HepG2 (cell line): ENCODE measurements around the gene SIAH2. TPM values are rescaled to one million over a fixed set of nuclear protein-coding genes. Genes with fewer than 3 reads are reported as not detected.

ENCODE experiments used
- ATF1 ChIP-seq: IDR thresholded peaks from 2 replicates; pipeline ENCODE4 v1.6.1; 2016; ENCODE audit warnings: mild to moderate bottlenecking, control low read depth
- ATF7-NPFF ChIP-seq: sonication (generic); formaldehyde crosslinking; IDR thresholded peaks from 2 replicates; pipeline ENCODE4 v1.8.1; 2023; ENCODE audit warnings: mild to moderate bottlenecking, low read depth, missing genetic modification reagents, moderate library complexity
- JUNB ChIP-seq: sonication (generic); formaldehyde crosslinking; IDR thresholded peaks from 2 replicates; pipeline ENCODE4 v1.8.0; 2022; ENCODE audit warnings: missing genetic modification reagents, mild to moderate bottlenecking, borderline replicate concordance
- MIXL1 ChIP-seq: IDR thresholded peaks from 2 replicates; pipeline ENCODE4 v1.6.1; 2016
- NFRKB ChIP-seq: fragments of 450-650 bp; IDR thresholded peaks from 2 replicates; pipeline ENCODE4 v1.6.1; 2017
- PHF5A ChIP-seq: IDR thresholded peaks from one replicate; pipeline ENCODE4 v1.6.1; 2018; ENCODE audit warnings: low read depth, missing genetic modification reagents; ENCODE audit not compliant: unreplicated experiment
- POLR2AphosphoS5 ChIP-seq: IDR thresholded peaks from 2 replicates; pipeline ENCODE4 v1.6.1; 2012; ENCODE audit warnings: low read depth, low read length
- PRDM15 ChIP-seq: sonication (generic); formaldehyde crosslinking; IDR thresholded peaks from 2 replicates; pipeline ENCODE4 v1.4.0; 2020; ENCODE audit warnings: missing genetic modification reagents
- RBAK ChIP-seq: sonication (generic); formaldehyde crosslinking; IDR thresholded peaks from 2 replicates; pipeline ENCODE4 v1.5.1; 2020; ENCODE audit warnings: mild to moderate bottlenecking, missing genetic modification reagents
- TAF15 ChIP-seq: fragments of 200-400 bp; formaldehyde crosslinking; IDR thresholded peaks from one replicate; pipeline ENCODE4 v1.6.1; 2018; ENCODE audit warnings: mild to moderate bottlenecking, low read depth, low read length; ENCODE audit not compliant: poor library complexity, severe bottlenecking
- ZBTB25 ChIP-seq: IDR thresholded peaks from 2 replicates; pipeline ENCODE4 v1.6.1; 2018; ENCODE audit warnings: missing genetic modification reagents
- ZBTB3 ChIP-seq: sonication (generic); formaldehyde crosslinking; IDR thresholded peaks from 2 replicates; pipeline ENCODE4 v1.4.0; 2020; ENCODE audit warnings: low read depth, mild to moderate bottlenecking, moderate library complexity, missing genetic modification reagents, borderline replicate concordance
- ZNF142 ChIP-seq: sonication (generic); formaldehyde crosslinking; IDR thresholded peaks from 2 replicates; pipeline ENCODE4 v1.4.0; 2020; ENCODE audit warnings: missing genetic modification reagents
- ZNF276 ChIP-seq: sonication (generic); formaldehyde crosslinking; IDR thresholded peaks from 2 replicates; pipeline ENCODE4 v1.4.0; 2020; ENCODE audit warnings: mild to moderate bottlenecking, low read depth, missing genetic modification reagents
- ZNF382 ChIP-seq: sonication (generic); formaldehyde crosslinking; IDR thresholded peaks from 2 replicates; pipeline ENCODE4 v1.5.0; 2020; ENCODE audit warnings: missing genetic modification reagents, mild to moderate bottlenecking, borderline replicate concordance
- polyA plus RNA-seq, 8 experiments: library from polyadenylated mRNA; depleted of rRNA in 3 of 8; stranded (reverse) in 7 of 8; unstranded in 1 of 8; fragments of >200 nt; fragmentation: Illumina TruSeq in 4 of 8; extraction: Trizol in 4 of 8; gene quantifications; 2 replicates each; pipeline versions ENCODE4 v1.2.1 to v1.2.3, GENCODE V29; 2011 to 2016; ENCODE audit warnings: low read depth in 4 of 8, missing spikeins in 1 of 8, mixed read lengths in 1 of 8; ENCODE audit not compliant: insufficient read depth in 1 of 8
- total RNA-seq, 5 experiments: library from RNA; depleted of rRNA; stranded (reverse); fragments of >200 nt; fragmentation: Illumina TruSeq; extraction: Trizol; gene quantifications; 2 replicates each; pipeline ENCODE4 v1.2.3, GENCODE V29; 2016; ENCODE audit warnings: low read depth in 1 of 5

Gene SIAH2
- total and polyA plus RNA-seq, 2 of the 13 experiments (the other 11 are each of a cell fraction or from before 2014, with no cell fraction given): 71.8 to 117 TPM

GRCh38 chr3:150736903-150737832 is 25.8 kb downstream of the SIAH2 start (continued):
- TF ChIP-seq ZNF382 (no peak), PRDM15 (CRISPR knock-in tag) (no peak), RBAK (no peak), ZNF276 (no peak), JUNB (peak; percentile 83; the same call in 1 of the 2 replicates), POLR2AphosphoS5 (no peak), ATF1 (CRISPR knock-in tag) (peak; percentile 76), NFRKB (no peak), ATF7-NPFF (CRISPR knock-in tag) (no peak), ZNF142 (CRISPR knock-in tag) (no peak), PHF5A (CRISPR knock-in tag) (no peak), TAF15 (no peak), ZBTB3 (CRISPR knock-in tag) (no peak), ZBTB25 (peak; percentile 83), MIXL1 (CRISPR knock-in tag) (peak; percentile 100)
